ENCODE measurements around the gene CNNM2. TPM values are rescaled to one million over a fixed set of nuclear protein-coding genes. Genes with fewer than 3 reads are reported as not detected.

The CNNM2 gene
- total RNA-seq, 2 donors from 2014 or later = 13.4 to 18.9 TPM

DNA sequence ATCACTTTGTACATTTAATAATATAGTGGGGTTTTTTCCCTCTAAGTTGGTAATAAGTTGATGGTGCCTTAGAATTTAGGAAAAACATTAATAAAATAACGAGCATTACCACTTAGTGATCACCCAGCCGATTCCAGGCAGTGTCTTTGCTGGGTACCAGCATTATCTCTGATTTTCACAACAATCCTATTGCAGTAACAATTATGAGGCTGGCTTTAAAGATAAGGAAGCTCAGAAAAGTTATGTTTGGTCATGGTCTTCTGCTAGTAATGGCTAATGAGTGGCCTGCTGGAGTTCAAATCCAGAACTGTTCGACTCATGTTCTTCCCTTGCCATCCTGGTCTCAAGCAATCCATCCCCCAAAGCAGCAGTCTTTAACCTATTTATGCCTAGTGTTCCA lies 127.9 kb downstream of the CNNM2 start:
- TF ChIP-seq POLR2A (IDR thresholded peaks at IDR 0.05) (no peak), POLR2AphosphoS5 (IDR thresholded peaks at IDR 0.05) (no peak)
- TF ChIP-seq, protein P1, sequence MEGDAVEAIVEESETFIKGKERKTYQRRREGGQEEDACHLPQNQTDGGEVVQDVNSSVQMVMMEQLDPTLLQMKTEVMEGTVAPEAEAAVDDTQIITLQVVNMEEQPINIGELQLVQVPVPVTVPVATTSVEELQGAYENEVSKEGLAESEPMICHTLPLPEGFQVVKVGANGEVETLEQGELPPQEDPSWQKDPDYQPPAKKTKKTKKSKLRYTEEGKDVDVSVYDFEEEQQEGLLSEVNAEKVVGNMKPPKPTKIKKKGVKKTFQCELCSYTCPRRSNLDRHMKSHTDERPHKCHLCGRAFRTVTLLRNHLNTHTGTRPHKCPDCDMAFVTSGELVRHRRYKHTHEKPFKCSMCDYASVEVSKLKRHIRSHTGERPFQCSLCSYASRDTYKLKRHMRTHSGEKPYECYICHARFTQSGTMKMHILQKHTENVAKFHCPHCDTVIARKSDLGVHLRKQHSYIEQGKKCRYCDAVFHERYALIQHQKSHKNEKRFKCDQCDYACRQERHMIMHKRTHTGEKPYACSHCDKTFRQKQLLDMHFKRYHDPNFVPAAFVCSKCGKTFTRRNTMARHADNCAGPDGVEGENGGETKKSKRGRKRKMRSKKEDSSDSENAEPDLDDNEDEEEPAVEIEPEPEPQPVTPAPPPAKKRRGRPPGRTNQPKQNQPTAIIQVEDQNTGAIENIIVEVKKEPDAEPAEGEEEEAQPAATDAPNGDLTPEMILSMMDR (IDR thresholded peaks at IDR 0.05) = no peak
- intact Hi-C loops (cut with DNase I) = no loop called here
- Histone ChIP-seq H3K9me3 (no peaks in the 10 kb centered on the region), H3K4me1 (replicated peaks) (no peaks in the 10 kb centered on the region), H3K36me3 (no peaks in the 10 kb centered on the region), H3K4me3 (no peak overlapping the region), H3K27ac (no peak overlapping the region), H3K27me3 (replicated peaks; ENCODE audit: insufficient read depth) (no peaks in the 10 kb centered on the region)
- 99% methylated on average over 3 of the region's 3 CpGs for WGBS
- DNase-seq (ENCODE audit: low spot score) = no peak

DNA sequence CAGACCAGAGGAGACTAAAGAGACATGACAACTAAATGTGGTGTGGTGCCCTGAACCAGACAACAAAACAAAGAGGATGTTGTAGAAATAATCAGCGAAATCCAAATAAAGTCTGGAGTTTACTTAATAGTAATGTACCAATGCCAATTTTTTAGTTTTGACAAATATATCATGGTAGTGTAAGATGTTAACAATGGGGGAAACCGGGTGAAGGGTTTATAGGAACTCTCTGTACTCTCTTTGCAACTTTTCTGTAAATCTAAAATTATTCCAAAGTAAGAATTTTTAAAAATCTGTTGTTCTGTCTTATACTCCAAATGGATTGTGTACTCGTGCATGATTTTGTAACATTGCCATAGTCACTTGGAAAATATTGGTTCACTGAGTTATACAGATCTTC lies 129.3 kb downstream of the CNNM2 start:
- 71% methylated on average over 3 of the region's 3 CpGs for WGBS
- TF ChIP-seq, protein P1 (IDR thresholded peaks at IDR 0.05) = no peak
- TF ChIP-seq POLR2AphosphoS5 (IDR thresholded peaks at IDR 0.05) (no peak), POLR2A (IDR thresholded peaks at IDR 0.05) (no peak)
- H3K36me3 ChIP-seq = no peaks in the 10 kb centered on the region
- H3K27me3 ChIP-seq (replicated peaks; ENCODE audit: insufficient read depth) = no peaks in the 10 kb centered on the region
- no peak for DNase-seq (ENCODE audit: low spot score)
- intact Hi-C loops (cut with DNase I) = no loop called here
- no peak overlapping the region for H3K4me3 ChIP-seq
- H3K27ac ChIP-seq = no peak overlapping the region
- H3K9me3 ChIP-seq = no peaks in the 10 kb centered on the region
- H3K4me1 ChIP-seq (replicated peaks) = no peaks in the 10 kb centered on the region

DNA sequence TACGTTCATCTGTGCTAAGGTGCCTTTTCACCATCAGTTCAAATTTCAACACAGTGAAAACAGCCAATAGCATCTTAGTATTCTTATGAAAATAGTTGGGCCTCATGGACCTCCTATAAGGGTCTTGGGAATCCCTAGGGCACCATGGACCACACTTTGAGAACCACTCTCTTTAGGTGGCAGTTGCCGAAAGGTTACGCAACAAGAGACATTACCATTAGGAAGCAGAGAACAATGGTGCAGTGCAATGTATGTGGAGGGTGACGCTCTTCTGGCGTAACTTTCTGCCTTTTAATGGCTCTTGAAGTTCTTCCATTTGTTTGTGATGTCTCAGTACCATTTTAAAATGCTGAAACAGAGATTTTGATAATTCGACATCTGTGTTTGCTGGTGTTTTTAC lies 131.1 kb downstream of the CNNM2 start:
- intact Hi-C loops (cut with DNase I) = no loop called here
- Histone ChIP-seq H3K4me3 (no peak overlapping the region), H3K36me3 (no peaks in the 10 kb centered on the region), H3K9me3 (no peaks in the 10 kb centered on the region), H3K27ac (no peak overlapping the region), H3K4me1 (replicated peaks) (no peaks in the 10 kb centered on the region), H3K27me3 (replicated peaks; ENCODE audit: insufficient read depth) (no peaks in the 10 kb centered on the region)
- WGBS = 92% methylated on average over 6 of the region's 6 CpGs
- no peak for DNase-seq (ENCODE audit: low spot score)
- TF ChIP-seq, protein P1 (IDR thresholded peaks at IDR 0.05) = no peak
- no peak for TF ChIP-seq POLR2AphosphoS5 (IDR thresholded peaks at IDR 0.05)
- no peak for TF ChIP-seq POLR2A (IDR thresholded peaks at IDR 0.05)

DNA sequence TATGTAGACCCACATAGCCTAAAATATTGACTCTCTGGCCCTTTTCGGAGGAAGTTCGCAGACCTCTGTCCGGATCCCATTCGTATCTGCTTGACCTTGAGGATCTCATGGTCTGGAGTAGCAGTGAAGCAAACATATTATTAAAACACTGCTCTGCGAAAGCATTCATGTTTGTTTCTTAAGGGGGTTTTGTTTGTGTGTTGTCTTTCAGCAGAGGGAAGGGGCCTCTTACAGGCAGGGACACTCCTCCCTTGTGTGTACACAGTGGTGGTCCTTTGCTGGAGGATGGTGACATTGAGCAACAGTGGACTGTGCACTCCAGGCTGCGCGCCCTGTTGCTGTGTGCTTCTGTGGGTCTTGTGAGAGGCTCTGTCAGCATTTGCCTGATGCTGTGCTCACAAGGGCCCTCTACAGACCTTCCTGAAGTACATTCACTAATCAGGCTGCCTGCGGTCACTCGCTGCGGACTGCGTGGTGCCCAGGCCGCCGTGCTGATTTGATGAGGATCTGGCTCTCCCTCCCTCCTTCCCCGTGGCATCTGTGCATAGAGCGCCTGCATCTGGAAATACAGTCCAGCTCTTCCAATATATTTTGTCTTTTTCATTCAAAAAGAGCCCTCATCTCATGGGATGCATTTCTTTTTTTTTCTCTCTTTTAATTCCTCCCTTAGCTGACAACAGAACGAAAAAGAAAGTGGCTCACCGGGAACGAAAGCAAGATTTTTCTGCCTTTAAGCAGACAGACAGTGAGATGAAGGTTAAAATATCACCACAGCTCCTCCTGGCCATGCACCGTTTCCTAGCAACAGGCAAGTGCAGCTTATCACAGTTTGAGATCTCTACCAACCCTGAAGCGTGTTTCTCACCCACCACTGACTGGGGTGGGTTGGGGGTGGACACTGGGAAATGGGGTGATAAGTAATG lies 135.8 kb downstream of the CNNM2 start:
- Histone ChIP-seq H3K36me3 (no peaks in the 10 kb centered on the region), H3K27ac (no peak overlapping the region), H3K4me1 (replicated peaks) (no peaks in the 10 kb centered on the region), H3K27me3 (replicated peaks; ENCODE audit: insufficient read depth) (no peaks in the 10 kb centered on the region), H3K4me3 (peak overlapping the region; percentile 3 to 8), H3K9me3 (no peaks in the 10 kb centered on the region)
- no peak for TF ChIP-seq POLR2A (IDR thresholded peaks at IDR 0.05)
- TF ChIP-seq, protein P1 (IDR thresholded peaks at IDR 0.05) = peak in 2 of 4 experiments; percentile 33 to 45
- peak; percentile 10 for TF ChIP-seq POLR2AphosphoS5 (IDR thresholded peaks at IDR 0.05)
- intact Hi-C loops (cut with DNase I) = loop anchor here (5.0 kb wide), 1 partner anchor 132 kb away; no protein-coding TSS in a partner anchor
- 27% methylated on average over 20 of the region's 20 CpGs for WGBS
- peak; percentile 43 for DNase-seq (ENCODE audit: low spot score)

Measured in prostate gland (tissue), 2 donors.